NCI-H460 (cell line): ENCODE measurements around the gene ADAM12. TPM values are rescaled to one million over a fixed set of nuclear protein-coding genes. Genes with fewer than 3 reads are reported as not detected.
"Not testable (repeated sequence)": the region's sequence is repeated elsewhere in the genome, so short reads cannot be mapped to it uniquely, and the experiment has no call there.

Experiments used
- DNase-seq: peaks from one replicate; pipeline ENCODE4 v3.0.0-alpha.2; 2016; ENCODE audit warnings: low read depth; ENCODE audit errors: extremely low read depth
- total RNA-seq: library from RNA; depleted of rRNA; stranded (reverse); fragments of >200 nt; shearing (Covaris generic); gene quantifications from 2 replicates; pipeline ENCODE4 v1.2.3, GENCODE V29; 2014

The ADAM12 gene
- total RNA-seq, 1 experiment from 2014 or later = 1.1 TPM

- DNase-seq = no peak
These were observed 192.0 kb downstream of the ADAM12 start for GRCh38 chr10:126196281-126196680.

GRCh38 chr10:126191192-126191591, 197.1 kb downstream of the ADAM12 start:
- DNase-seq = no peak

DNA sequence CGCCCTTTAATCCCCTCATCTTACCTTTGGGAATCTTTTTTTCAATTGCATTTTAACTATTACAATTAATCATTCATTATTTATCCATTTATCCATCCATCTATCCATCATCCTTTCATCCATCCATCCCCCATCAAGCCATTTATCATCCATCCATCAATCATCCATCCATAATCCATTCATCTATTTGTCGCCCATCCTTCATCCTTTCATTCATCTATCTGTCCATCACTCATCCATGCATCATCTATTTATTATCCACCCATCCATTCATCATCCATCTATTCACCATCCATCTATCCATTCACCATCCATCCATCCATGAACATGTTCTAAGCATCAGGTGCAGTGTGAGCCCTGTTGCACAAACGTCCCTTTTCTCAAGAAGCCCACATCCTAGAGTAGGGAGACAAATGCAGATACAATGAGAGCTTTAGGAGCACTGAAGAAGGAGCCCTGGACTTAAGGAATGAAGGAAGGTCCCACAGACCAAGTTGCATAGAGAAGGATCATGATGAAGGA, 199.5 kb downstream of the ADAM12 start:
- no peak for DNase-seq

- no peak for DNase-seq
These were observed 200.9 kb downstream of the ADAM12 start for GRCh38 chr10:126187399-126187798.

DNA sequence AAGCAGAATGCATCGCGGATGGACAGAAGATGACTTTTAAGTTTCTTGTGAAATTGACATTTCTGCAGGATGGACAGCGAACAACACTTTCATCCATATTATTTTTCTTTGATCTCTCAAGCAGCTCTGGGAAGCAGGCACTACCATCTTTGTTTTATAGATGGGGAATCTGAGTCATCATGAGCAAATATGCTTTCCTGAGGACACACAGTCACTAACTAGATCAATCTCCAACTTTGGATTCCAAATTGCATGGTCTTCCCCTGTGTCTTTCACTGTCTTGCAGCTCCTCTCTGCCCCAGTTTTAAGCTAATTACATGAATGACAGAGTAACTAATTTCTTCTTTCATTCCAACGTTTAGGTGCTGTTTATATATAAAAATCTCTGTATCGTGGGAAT, 201.5 kb downstream of the ADAM12 start:
- no peak for DNase-seq

- no peak for DNase-seq
These were observed 202.4 kb downstream of the ADAM12 start for GRCh38 chr10:126185676-126186447.

DNA sequence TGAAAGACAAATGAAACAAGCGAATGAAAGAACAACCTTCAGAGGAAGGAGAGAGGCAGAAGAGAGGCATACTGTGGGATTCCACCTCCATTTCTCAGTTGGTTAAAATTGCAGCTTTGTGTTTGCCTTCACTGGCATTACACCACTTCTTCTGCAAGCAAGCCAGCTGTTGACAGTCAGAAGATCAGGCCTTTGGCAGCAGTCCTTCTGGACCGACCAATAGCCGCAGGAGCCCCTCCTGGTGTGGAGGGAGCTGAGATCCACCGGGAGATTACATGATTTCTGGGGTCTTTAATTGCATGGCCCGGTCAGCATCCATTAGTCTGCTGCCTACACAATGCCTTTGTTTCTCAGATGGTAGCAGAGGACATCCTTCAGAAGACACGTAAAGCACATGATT, 206.7 kb downstream of the ADAM12 start:
- DNase-seq = no peak

GRCh38 chr10:126179637-126180036, 208.6 kb downstream of the ADAM12 start:
- no peak for DNase-seq

DNA sequence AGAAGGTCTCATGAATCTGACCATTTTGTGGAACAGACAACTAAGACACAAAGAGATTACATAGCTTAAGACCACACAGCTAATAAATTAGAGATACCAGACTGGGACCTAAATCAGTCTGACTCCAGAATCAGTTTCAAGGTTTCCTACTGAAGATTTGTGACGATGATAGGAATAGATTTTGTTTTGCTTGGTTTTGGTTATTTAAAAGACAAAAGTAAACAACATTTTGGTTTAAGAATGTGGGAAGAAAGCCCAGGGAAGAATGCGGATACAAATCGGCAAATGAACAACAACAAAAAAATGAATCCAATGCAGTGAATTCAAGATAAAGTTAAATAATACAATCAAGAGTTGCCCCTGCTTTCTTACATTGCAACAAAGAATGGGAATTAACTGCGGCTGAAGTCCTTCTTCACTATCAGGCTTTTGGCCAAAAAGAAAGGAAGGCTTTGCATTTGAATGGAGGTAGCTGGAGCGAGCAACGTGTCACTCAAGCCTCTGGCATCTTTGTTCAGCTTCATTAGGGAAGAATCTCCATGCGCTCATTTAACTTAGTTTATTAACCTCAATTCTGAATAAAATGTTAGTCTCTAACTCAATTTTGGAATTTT, 210.8 kb downstream of the ADAM12 start:
- no peak for DNase-seq

GRCh38 chr10:126175641-126176262, 212.5 kb downstream of the ADAM12 start:
- DNase-seq = no peak

- DNase-seq = not testable (repeated sequence)
These were observed 215.5 kb downstream of the ADAM12 start for GRCh38 chr10:126172755-126173154.

GRCh38 chr10:126171555-126171954, 216.7 kb downstream of the ADAM12 start:
- no peak for DNase-seq

- no peak for DNase-seq
These were observed 217.5 kb downstream of the ADAM12 start for GRCh38 chr10:126170776-126171175.

DNA sequence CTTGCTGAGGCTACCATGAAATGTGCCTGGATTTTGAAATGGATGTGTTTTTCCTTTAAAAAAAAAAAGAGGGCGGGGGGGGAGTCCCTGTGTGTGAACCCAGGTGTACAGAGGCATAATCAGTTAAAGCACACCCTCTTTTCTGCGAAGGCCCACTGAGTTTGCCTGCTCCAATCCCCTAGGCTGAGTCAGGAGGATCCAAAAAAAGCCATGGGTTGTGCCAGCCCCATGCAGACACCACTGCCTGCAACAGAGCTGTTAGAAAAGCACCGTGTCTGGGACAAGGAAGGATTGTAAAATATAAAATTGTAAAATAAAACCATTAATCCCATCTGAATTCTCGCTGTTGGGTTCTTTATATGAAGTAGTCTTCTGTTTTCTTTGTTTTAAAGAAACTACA, 217.9 kb downstream of the ADAM12 start:
- no peak for DNase-seq

- DNase-seq = no peak
These were observed 218.4 kb downstream of the ADAM12 start for GRCh38 chr10:126169899-126170298.

- no peak for DNase-seq
These were observed 221.5 kb downstream of the ADAM12 start for GRCh38 chr10:126166797-126167196.

DNA sequence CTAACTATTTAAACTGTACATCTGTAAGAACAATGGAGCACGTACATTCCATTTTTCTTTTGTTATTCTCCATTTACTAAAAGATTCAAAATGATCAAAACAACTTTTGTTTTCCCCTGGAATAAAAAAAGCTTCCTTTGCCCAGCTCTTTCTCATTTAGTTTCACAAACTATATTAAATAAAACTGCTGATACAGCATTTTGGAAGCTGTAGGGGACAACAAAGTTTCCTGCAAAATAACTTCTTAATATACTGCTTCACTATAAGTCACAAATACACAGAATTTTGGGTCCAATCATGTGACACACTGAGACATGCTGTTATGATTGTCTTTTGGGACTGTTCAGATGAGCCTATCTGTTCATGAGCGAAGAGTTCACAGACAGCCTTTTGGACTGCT, 222.4 kb downstream of the ADAM12 start:
- no peak for DNase-seq

- no peak for DNase-seq
These were observed 224.8 kb downstream of the ADAM12 start for GRCh38 chr10:126163506-126163905.

DNA sequence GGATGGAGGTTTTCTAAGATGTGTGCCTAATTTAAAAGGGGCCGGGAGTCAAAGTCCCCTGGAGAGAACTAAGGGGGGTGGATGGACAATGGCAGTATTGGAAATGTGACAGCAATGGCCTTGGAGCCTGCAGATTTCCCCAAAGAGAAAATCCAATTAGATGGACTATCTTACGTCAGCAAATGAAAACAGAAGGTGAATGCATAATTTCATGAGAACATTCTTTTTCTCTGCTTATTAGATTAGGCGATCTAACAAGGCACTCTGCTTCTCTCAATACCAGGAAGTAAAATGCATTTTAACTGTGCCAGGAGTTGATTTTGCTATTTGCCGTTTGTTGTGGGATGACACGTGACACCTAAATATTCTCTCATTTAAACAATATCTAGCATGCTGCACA, 226.6 kb downstream of the ADAM12 start:
- DNase-seq = no peak

DNA sequence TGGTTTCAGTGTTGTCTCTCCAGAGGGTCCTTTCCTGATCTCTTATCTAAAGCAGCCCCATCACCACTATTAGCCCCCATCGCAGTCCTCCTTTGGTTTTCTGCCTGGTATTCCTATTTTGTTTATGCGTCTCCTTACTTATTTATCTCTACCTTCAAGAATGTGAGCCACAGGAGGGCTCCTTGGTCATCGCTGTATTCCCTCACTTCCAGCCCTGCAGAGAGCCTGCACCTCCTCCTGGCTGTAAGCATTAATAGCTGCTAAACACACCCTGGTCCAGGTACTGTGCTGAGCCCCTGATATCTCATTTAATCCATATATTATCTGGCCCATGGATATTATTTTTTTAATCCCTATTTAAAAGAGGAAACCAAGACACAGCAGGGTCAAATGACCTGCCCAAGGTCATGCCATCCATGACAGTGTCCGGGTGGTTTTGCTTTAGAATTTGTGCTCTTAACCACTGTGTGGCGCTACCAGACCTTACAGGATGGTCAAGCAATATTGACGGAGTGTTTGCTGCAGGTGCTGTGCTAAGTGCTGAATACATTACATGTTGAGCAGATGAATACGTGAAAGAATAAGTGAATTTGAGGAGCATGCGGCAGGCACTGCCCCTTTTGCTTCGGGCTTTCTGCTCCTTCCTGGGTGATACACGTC, 227.2 kb downstream of the ADAM12 start:
- DNase-seq = peak; percentile 20

DNA sequence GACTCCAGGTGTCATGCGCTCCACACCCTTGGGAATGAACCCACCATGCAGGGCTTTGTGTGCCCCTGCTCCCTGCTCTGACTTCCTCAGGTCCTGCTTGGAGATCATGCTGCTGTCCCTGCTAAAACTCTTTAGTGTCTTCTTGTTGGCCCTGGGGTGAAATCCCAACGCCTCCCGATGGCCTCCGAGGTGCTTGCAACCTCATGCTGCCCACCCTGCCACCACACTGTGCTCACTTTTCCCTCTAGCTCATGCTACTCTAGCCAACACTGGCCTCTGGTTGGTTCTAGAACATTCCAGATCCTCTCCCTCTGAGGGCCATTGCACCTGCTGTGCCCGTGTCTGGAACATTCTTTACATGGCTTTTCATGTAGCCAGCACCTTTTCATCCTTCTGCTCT, 227.7 kb downstream of the ADAM12 start:
- DNase-seq = no peak
